ENCODE measurements around the gene SLC29A3. TPM values are rescaled to one million over a fixed set of nuclear protein-coding genes. Genes with fewer than 3 reads are reported as not detected.

SLC29A3 gene
- total and polyA plus RNA-seq, 2 experiments from 2014 or later = 10.3 to 12.3 TPM

GRCh38 chr10:71286521-71287294 is 32.4 kb upstream of the SLC29A3 start:
- Histone ChIP-seq H3K27ac (ENCODE audit: low read depth) (no peak overlapping the region), H3K9me2 (ENCODE audit: insufficient read depth) (no peaks in the 10 kb centered on the region), H2AFZ (no peak overlapping the region), H3K4me3 (no peak overlapping the region), H3K27me3 (ENCODE audit: insufficient read depth) (no peaks in the 10 kb centered on the region), H3K4me2 (no peak overlapping the region), H3F3A (replicated peaks; ENCODE audit: low read depth) (no peaks in the 10 kb centered on the region), H3K36me3 (ENCODE audit: insufficient read depth) (peaks cover 4% of the 10 kb centered on the region), H3K4me1 (ENCODE audit: insufficient read depth) (no peaks in the 10 kb centered on the region), H4K20me1 (replicated peaks; ENCODE audit: insufficient read depth) (no peaks in the 10 kb centered on the region), H3K79me2 (replicated peaks; ENCODE audit: insufficient read depth) (no peaks in the 10 kb centered on the region)
- ATAC-seq (no peak), DNase-seq (ENCODE audit: low spot score) (no peak)
- H3K27ac Mint-ChIP-seq = no peak overlapping the region
- no peaks in the 10 kb centered on the region; the same call in 2 of the 3 replicates for H3K4me1 Mint-ChIP-seq
- no peaks in the 10 kb centered on the region for H3K9me3 Mint-ChIP-seq
- no peak overlapping the region for H3K4me3 Mint-ChIP-seq
- TF ChIP-seq CTCF (conservative IDR thresholded peaks at IDR 0.05; ENCODE audit: low read depth in 2 of 2) (no peak), ETS1 (IDR thresholded peaks at IDR 0.05) (no peak), CREB1 (CRISPR knock-in tag; IDR thresholded peaks at IDR 0.05; ENCODE audit: low read depth) (no peak), EZH2 (IDR thresholded peaks at IDR 0.05; ENCODE audit: low read depth, unreplicated experiment) (no peak), STAT1 (IDR thresholded peaks at IDR 0.05; ENCODE audit: unreplicated experiment) (no peak), EZH2phosphoT487 (IDR thresholded peaks at IDR 0.05; ENCODE audit: unreplicated experiment) (no peak), ZNF331 (CRISPR knock-in tag; IDR thresholded peaks at IDR 0.05; ENCODE audit: low read depth) (no peak), POLR2AphosphoS5 (IDR thresholded peaks at IDR 0.05; ENCODE audit: low read depth) (no peak), REST (IDR thresholded peaks at IDR 0.05; ENCODE audit: unreplicated experiment) (no peak), JUNB (IDR thresholded peaks at IDR 0.05; ENCODE audit: unreplicated experiment) (no peak), ZNF114 (CRISPR knock-in tag; IDR thresholded peaks at IDR 0.05) (no peak), NANOG (IDR thresholded peaks at IDR 0.05; ENCODE audit: borderline replicate concordance) (no peak), ZNF462 (CRISPR knock-in tag; IDR thresholded peaks at IDR 0.05) (no peak)
- peaks cover 4% of the 10 kb centered on the region for H3K27me3 Mint-ChIP-seq (ENCODE audit: insufficient read depth, low read depth, poor library complexity)
- peaks cover 42% of the 10 kb centered on the region for H3K36me3 Mint-ChIP-seq (ENCODE audit: low read depth)

All from GM23338 (cell line).